NCI-H1092 (cell line): Measurements from ENCODE around the gene PES1.
"Not testable (repeated sequence)": the region's sequence is repeated elsewhere in the genome, so short reads cannot be mapped to it uniquely, and the experiment has no call there.

Experiments
- DNase-seq: peaks from one replicate; lab custom pipeline; 2025; lab: John Stamatoyannopoulos, UW

Gene PES1

GRCh38 chr22:30574095-30574981, 17.4 kb downstream of the PES1 start, which contains the start of gene GAL3ST1:
TSS of gene GAL3ST1 (minus strand) at chr22:30574665. CDS start at chr22:30557392, 17,273 bp downstream.
- DNase-seq, result no peak

- DNase-seq, result no peak
Observed at GRCh38 chr22:30573594-30574094, 18.1 kb downstream of the PES1 start.

GRCh38 chr22:30572840-30573593, 18.7 kb downstream of the PES1 start:
- DNase-seq, result no peak

- no peak for DNase-seq
Observed at GRCh38 chr22:30572210-30572609, 19.5 kb downstream of the PES1 start.

DNA sequence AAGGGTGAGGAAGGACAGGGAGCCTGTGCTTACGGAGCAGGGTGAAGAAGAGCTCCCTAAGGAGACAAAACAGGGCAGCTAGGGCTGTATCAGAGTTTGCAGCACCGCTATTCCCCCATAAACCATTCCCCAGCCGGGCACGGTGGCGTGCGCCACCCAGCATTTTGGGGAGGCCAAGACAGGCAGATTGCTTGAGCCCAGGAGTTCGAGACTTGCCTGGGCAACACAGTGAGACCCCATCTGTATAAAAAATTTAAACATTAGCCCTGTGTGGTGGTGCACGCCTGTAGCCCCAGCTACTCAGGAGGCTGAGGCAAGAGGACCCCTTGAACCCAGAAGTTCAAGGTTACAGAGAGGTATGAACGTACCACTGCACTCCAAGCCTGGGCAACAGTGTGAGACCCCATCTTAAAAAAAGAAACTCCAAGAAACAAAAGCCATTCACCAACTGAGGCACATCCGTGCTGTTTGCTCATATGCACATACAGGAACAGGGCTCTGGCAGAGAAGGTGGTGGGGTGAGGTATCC, 22.0 kb downstream of the PES1 start:
- no peak for DNase-seq

DNA sequence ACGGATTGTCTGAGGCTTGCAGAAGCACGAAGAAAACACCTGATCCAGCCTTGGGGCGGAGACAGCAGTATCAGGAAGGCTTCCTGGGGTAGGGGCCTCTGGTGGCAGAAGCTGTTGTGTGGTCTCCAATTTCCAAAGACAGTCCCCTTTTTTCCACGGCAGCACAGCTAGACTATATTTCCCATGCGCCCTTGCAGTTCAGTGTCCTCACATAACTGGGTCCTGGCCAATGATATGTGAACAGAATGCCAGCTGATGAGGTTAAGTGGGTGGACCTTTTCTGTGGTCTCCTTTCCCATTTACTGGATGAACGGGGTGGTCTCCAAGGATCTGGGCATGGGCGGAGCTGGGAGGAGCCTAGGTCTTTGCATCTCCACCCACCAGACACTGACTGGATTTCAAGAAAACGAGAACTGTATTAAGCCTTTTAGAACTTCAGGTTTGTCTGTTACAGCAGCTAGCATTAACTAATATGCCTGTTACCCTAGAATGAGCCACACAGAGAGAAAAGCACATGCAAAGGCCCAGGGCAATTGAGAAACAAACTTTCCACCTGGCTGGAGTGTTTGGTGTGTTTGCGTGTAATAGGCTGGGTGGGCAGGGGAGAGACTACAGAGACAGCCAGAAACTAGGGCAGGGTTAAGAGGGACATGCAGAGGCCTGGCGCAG, 23.4 kb downstream of the PES1 start:
- DNase-seq, result no peak

GRCh38 chr22:30567277-30567676, 24.4 kb downstream of the PES1 start:
- DNase-seq, result not testable (repeated sequence)

GRCh38 chr22:30566125-30566524, 25.6 kb downstream of the PES1 start:
- no peak for DNase-seq

DNA sequence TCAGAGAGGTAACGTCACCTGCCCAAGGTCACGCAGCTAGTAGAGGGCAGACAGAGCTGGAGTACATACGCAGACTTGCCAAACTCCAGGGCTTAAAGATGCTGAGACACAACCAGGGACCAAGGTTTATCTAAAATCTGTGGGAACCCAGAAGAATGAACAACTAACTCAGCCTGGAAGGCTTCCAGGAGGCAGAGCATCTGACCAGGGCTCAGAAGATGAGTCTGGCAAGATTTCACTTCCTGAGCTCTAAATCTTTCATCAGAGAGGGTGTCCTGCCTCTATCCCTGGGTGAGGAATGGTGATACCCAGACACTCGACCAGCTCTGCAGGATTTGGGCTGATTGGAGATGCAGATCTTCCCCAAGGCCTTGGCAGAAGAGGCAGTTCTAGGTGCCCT, 26.4 kb downstream of the PES1 start:
- DNase-seq, result no peak

DNA sequence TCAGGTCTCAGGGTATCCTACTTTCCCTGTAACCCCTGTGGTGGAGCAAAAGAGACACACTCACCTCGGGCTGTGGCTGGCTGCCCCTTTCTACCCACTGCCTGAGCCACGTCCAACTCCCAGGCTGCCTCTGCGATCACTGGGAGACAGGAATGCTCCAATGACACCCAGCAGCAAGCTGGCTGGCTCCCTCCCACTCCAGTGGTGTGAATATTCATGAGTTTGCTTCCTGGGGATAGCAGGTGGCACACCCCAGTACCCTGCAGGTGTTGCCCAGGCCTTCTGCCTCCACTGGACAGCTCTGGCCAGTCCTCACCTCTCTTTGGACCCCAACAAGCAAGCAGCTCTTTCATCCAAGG, 27.0 kb downstream of the PES1 start:
- DNase-seq, result no peak

GRCh38 chr22:30564045-30564760, 27.5 kb downstream of the PES1 start:
- DNase-seq, result no peak

DNA sequence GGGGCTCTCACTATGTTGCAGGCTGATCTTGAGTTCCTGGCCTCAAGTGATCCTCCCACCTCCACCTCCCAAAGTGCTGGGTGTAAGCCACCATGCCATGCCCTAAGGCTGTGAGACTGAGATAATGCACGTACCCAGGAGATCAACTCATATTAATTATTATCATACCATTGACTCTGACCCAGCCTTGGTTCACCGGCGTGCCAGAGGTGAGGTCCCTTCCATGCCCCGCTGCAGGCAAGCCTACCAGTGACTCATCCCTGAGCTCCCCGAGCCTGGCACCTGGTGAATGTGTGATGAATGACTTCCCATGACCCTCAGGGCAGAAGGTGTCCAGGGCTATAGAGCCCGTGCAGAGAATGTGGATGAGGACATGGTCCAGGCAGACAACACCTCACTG, 29.3 kb downstream of the PES1 start:
- no peak for DNase-seq

GRCh38 chr22:30561402-30562189, 30.1 kb downstream of the PES1 start:
- DNase-seq, result no peak

- not testable (repeated sequence) for DNase-seq
Observed at GRCh38 chr22:30560643-30561202, 31.0 kb downstream of the PES1 start.

DNA sequence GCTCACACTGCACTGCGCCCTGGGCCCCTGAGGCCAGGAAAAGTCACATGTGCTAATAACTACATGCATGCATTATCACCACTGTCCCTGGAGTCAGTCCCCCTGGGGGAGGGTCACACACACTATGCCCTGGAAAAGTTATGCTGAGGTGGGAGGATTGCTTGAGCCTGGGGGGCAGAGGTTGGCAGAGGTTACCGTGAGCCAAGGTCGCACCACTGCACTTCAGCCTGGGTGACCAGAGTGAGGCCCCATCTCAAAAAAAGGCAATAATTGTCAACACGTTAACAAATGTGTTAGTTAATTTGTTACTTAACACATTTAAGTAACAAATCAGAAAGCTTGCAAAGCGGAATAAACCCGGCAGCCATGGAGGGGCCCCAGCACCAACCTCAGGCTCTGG, 31.8 kb downstream of the PES1 start:
- no peak for DNase-seq

- DNase-seq, result no peak
Observed at GRCh38 chr22:30557243-30557642, 34.5 kb downstream of the PES1 start.

DNA sequence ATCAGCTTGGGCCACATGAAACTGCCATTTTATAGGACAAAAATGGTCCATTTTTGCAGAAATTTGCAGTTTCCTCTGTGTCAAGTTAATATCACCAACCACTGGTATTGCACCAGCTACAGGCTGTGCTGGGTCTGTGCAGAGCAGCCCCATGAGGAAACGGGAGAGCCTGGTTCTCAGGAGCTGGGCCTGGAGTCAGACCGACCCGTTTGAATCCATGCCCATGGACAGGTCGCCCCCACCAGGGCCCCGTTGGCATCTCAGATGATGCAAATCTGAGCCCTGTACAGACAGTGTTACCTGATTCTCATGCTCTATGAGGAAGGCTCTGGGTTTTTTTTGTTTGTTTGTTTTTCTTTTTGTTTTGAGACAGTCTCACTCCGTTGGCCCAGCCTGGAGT, 35.3 kb downstream of the PES1 start:
- DNase-seq, result no peak

DNA sequence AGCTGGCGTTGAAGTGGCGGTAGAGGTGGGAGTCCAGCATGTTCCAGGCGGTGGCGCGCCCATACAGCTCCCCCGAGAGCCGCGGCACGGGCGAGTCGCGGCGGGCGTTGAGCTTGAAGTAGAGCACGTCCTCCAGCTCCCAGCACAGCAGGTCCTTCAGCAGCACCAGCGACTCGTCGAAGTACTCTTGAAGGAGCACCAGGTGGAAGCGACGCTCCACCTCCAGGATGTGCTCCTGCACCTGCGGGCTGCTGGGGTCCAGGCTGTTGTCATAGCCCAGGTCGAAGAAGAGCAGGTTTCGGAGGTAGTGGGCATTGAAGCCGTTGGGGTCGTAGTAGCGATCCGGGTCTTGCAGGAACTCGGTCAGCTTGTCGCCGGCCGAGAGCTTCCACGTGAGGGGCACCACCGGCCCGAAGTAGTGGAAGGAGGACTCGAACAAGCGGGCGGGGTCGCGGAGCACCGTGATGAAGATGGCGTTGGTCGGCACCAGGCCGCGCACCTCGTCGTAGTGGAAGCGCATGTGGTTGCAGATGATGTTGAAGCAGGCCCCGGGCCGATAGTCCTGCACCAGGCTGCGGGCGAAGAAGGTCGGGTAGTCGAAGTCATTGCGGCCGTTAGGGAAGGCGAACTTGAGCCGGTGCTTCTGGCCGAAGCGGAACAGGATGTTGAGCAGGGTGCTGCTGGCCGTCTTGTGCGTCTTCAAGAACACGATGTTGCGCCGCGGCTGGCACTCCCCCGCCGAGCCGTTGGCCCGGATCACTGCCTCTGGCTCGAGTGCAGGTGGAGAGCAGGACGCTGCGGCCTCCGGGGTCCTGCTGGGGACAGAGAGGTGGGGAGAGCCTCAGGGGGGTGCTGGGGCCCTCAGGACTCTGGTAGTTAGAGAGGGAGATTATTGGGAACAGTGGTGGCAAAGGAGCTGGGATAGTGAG, 36.2 kb downstream of the PES1 start:
- DNase-seq, result no peak

- DNase-seq, result no peak
Observed at GRCh38 chr22:30553971-30554370, 37.7 kb downstream of the PES1 start.
